ENCODE measurements around the gene C10orf88. TPM values are rescaled to one million over a fixed set of nuclear protein-coding genes. Genes with fewer than 3 reads are reported as not detected.

C10orf88 gene
- polyA plus RNA-seq, 2 donors, result 3.1 to 4.0 TPM

- no peak overlapping the region for H3K4me3 ChIP-seq (ENCODE audit: low read depth in 1 of 2, low read length in 2 of 2)
- no peaks in the 10 kb centered on the region for H3K36me3 ChIP-seq (ENCODE audit: control insufficient read depth in 2 of 2, insufficient read depth in 2 of 2, low read length in 1 of 2)
- peaks cover 0 to 3% of the 10 kb centered on the region in 2 donors for H3K27me3 ChIP-seq (ENCODE audit: control insufficient read depth in 1 of 2, insufficient read depth in 2 of 2, low read length in 2 of 2)
- WGBS, 2 donors, result 57 to 58% methylated on average over 5 of the region's 5 CpGs
- H3K9me3 ChIP-seq (ENCODE audit: control insufficient read depth in 2 of 2, insufficient read depth in 1 of 2, low read depth in 1 of 2, low read length in 1 of 2), result no peaks in the 10 kb centered on the region
- no peak overlapping the region for H3K27ac ChIP-seq (ENCODE audit: low read depth in 2 of 2, low read length in 1 of 2)
- no peaks in the 10 kb centered on the region for H3K4me1 ChIP-seq (ENCODE audit: control insufficient read depth in 2 of 2, insufficient read depth in 2 of 2, low read length in 1 of 2)
These were observed 20.0 kb upstream of the C10orf88 start for GRCh38 chr10:122974023-122974422.

GRCh38 chr10:122968698-122969097 is 14.7 kb upstream of the C10orf88 start:
- Histone ChIP-seq H3K27me3 (ENCODE audit: control insufficient read depth in 1 of 2, insufficient read depth in 2 of 2, low read length in 2 of 2) (no peaks in the 10 kb centered on the region), H3K4me3 (ENCODE audit: low read depth in 1 of 2, low read length in 2 of 2) (no peak overlapping the region), H3K36me3 (ENCODE audit: control insufficient read depth in 2 of 2, insufficient read depth in 2 of 2, low read length in 1 of 2) (no peaks in the 10 kb centered on the region), H3K9me3 (ENCODE audit: control insufficient read depth in 2 of 2, insufficient read depth in 1 of 2, low read depth in 1 of 2, low read length in 1 of 2) (no peaks in the 10 kb centered on the region), H3K27ac (ENCODE audit: low read depth in 2 of 2, low read length in 1 of 2) (no peak overlapping the region), H3K4me1 (ENCODE audit: control insufficient read depth in 2 of 2, insufficient read depth in 2 of 2, low read length in 1 of 2) (no peaks in the 10 kb centered on the region)
- WGBS, 2 donors, result 75 to 76% methylated on average over 3 of the region's 3 CpGs

- H3K27me3 ChIP-seq (ENCODE audit: control insufficient read depth in 1 of 2, insufficient read depth in 2 of 2, low read length in 2 of 2), result no peaks in the 10 kb centered on the region
- H3K4me1 ChIP-seq (ENCODE audit: control insufficient read depth in 2 of 2, insufficient read depth in 2 of 2, low read length in 1 of 2), result no peaks in the 10 kb centered on the region
- no peak overlapping the region for H3K27ac ChIP-seq (ENCODE audit: low read depth in 2 of 2, low read length in 1 of 2)
- no peaks in the 10 kb centered on the region for H3K9me3 ChIP-seq (ENCODE audit: control insufficient read depth in 2 of 2, insufficient read depth in 1 of 2, low read depth in 1 of 2, low read length in 1 of 2)
- H3K36me3 ChIP-seq (ENCODE audit: control insufficient read depth in 2 of 2, insufficient read depth in 2 of 2, low read length in 1 of 2), result no peaks in the 10 kb centered on the region
- H3K4me3 ChIP-seq (ENCODE audit: low read depth in 1 of 2, low read length in 2 of 2), result no peak overlapping the region
These were observed 12.9 kb upstream of the C10orf88 start for GRCh38 chr10:122966879-122967278.

GRCh38 chr10:122962405-122962804 is 8.4 kb upstream of the C10orf88 start:
- Histone ChIP-seq H3K36me3 (ENCODE audit: control insufficient read depth in 2 of 2, insufficient read depth in 2 of 2, low read length in 1 of 2) (no peaks in the 10 kb centered on the region), H3K27ac (ENCODE audit: low read depth in 2 of 2, low read length in 1 of 2) (no peak overlapping the region), H3K4me3 (ENCODE audit: low read depth in 1 of 2, low read length in 2 of 2) (no peak overlapping the region), H3K9me3 (ENCODE audit: control insufficient read depth in 2 of 2, insufficient read depth in 1 of 2, low read depth in 1 of 2, low read length in 1 of 2) (no peaks in the 10 kb centered on the region), H3K4me1 (ENCODE audit: control insufficient read depth in 2 of 2, insufficient read depth in 2 of 2, low read length in 1 of 2) (no peaks in the 10 kb centered on the region), H3K27me3 (ENCODE audit: control insufficient read depth in 1 of 2, insufficient read depth in 2 of 2, low read length in 2 of 2) (no peaks in the 10 kb centered on the region)
- WGBS, 2 donors, result 68 to 81% methylated on average over 3 of the region's 3 CpGs

- no peaks in the 10 kb centered on the region for H3K36me3 ChIP-seq (ENCODE audit: control insufficient read depth in 2 of 2, insufficient read depth in 2 of 2, low read length in 1 of 2)
- peaks cover 0 to 5% of the 10 kb centered on the region in 2 donors for H3K9me3 ChIP-seq (ENCODE audit: control insufficient read depth in 2 of 2, insufficient read depth in 1 of 2, low read depth in 1 of 2, low read length in 1 of 2)
- no peaks in the 10 kb centered on the region for H3K27me3 ChIP-seq (ENCODE audit: control insufficient read depth in 1 of 2, insufficient read depth in 2 of 2, low read length in 2 of 2)
- WGBS, 2 donors, result 76 to 79% methylated on average over 5 of the region's 5 CpGs
- no peak overlapping the region for H3K27ac ChIP-seq (ENCODE audit: low read depth in 2 of 2, low read length in 1 of 2)
- H3K4me1 ChIP-seq (ENCODE audit: control insufficient read depth in 2 of 2, insufficient read depth in 2 of 2, low read length in 1 of 2), result peaks cover 5% of the 10 kb centered on the region in 2 donors
- H3K4me3 ChIP-seq (ENCODE audit: low read depth in 1 of 2, low read length in 2 of 2), result no peak overlapping the region
These were observed 3.4 kb upstream of the C10orf88 start for GRCh38 chr10:122957474-122957873.

GRCh38 chr10:122955892-122956291 is 1.9 kb upstream of the C10orf88 start:
- Histone ChIP-seq H3K27ac (ENCODE audit: low read depth in 2 of 2, low read length in 1 of 2) (no peak overlapping the region), H3K9me3 (ENCODE audit: control insufficient read depth in 2 of 2, insufficient read depth in 1 of 2, low read depth in 1 of 2, low read length in 1 of 2) (peaks cover 0 to 5% of the 10 kb centered on the region in 2 donors), H3K4me3 (ENCODE audit: low read depth in 1 of 2, low read length in 2 of 2) (no peak overlapping the region), H3K27me3 (ENCODE audit: control insufficient read depth in 1 of 2, insufficient read depth in 2 of 2, low read length in 2 of 2) (no peaks in the 10 kb centered on the region), H3K36me3 (ENCODE audit: control insufficient read depth in 2 of 2, insufficient read depth in 2 of 2, low read length in 1 of 2) (no peaks in the 10 kb centered on the region), H3K4me1 (ENCODE audit: control insufficient read depth in 2 of 2, insufficient read depth in 2 of 2, low read length in 1 of 2) (peaks cover 5% of the 10 kb centered on the region in 2 donors)
- 91 to 98% methylated on average over 1 of the region's 1 CpG for WGBS, 2 donors

- peak overlapping the region; percentile 74 to 99 for H3K4me3 ChIP-seq (ENCODE audit: low read depth in 1 of 2, low read length in 2 of 2)
- H3K4me1 ChIP-seq (ENCODE audit: control insufficient read depth in 2 of 2, insufficient read depth in 2 of 2, low read length in 1 of 2), result peaks cover 5% of the 10 kb centered on the region in 2 donors
- H3K9me3 ChIP-seq (ENCODE audit: control insufficient read depth in 2 of 2, insufficient read depth in 1 of 2, low read depth in 1 of 2, low read length in 1 of 2), result peaks cover 0 to 5% of the 10 kb centered on the region in 2 donors
- H3K27ac ChIP-seq (ENCODE audit: low read depth in 2 of 2, low read length in 1 of 2), result peak overlapping the region in 1 of 2 donors; percentile 17
- no peaks in the 10 kb centered on the region for H3K36me3 ChIP-seq (ENCODE audit: control insufficient read depth in 2 of 2, insufficient read depth in 2 of 2, low read length in 1 of 2)
- no peaks in the 10 kb centered on the region for H3K27me3 ChIP-seq (ENCODE audit: control insufficient read depth in 1 of 2, insufficient read depth in 2 of 2, low read length in 2 of 2)
- 68 to 70% methylated on average over 13 of the region's 13 CpGs for WGBS, 2 donors
These were observed 664 bp upstream of the C10orf88 start for GRCh38 chr10:122954731-122955050.

- WGBS, 2 donors, result 87 to 95% methylated on average over 3 of the region's 3 CpGs
- H3K9me3 ChIP-seq (ENCODE audit: control insufficient read depth in 2 of 2, insufficient read depth in 1 of 2, low read depth in 1 of 2, low read length in 1 of 2), result peaks cover 0 to under 1% of the 10 kb centered on the region in 2 donors
- peaks cover 2 to 4% of the 10 kb centered on the region in 2 donors for H3K36me3 ChIP-seq (ENCODE audit: control insufficient read depth in 2 of 2, insufficient read depth in 2 of 2, low read length in 1 of 2)
- no peak overlapping the region for H3K4me3 ChIP-seq (ENCODE audit: low read depth in 1 of 2, low read length in 2 of 2)
- no peaks in the 10 kb centered on the region for H3K27me3 ChIP-seq (ENCODE audit: control insufficient read depth in 1 of 2, insufficient read depth in 2 of 2, low read length in 2 of 2)
- H3K27ac ChIP-seq (ENCODE audit: low read depth in 2 of 2, low read length in 1 of 2), result no peak overlapping the region
- H3K4me1 ChIP-seq (ENCODE audit: control insufficient read depth in 2 of 2, insufficient read depth in 2 of 2, low read length in 1 of 2), result peaks cover under 1 to 2% of the 10 kb centered on the region in 2 donors
These were observed 4.7 kb downstream of the C10orf88 start for GRCh38 chr10:122949296-122949695.

- Histone ChIP-seq H3K4me1 (ENCODE audit: control insufficient read depth in 2 of 2, insufficient read depth in 2 of 2, low read length in 1 of 2) (no peaks in the 10 kb centered on the region), H3K9me3 (ENCODE audit: control insufficient read depth in 2 of 2, insufficient read depth in 1 of 2, low read depth in 1 of 2, low read length in 1 of 2) (no peaks in the 10 kb centered on the region)
- WGBS, 2 donors, result 76 to 87% methylated on average over 1 of the region's 1 CpG
These were observed 14.0 kb downstream of the C10orf88 start for GRCh38 chr10:122939856-122940543.

GRCh38 chr10:122939133-122939855 is 14.7 kb downstream of the C10orf88 start:
- H3K9me3 ChIP-seq (ENCODE audit: control insufficient read depth in 2 of 2, insufficient read depth in 1 of 2, low read depth in 1 of 2, low read length in 1 of 2), result no peaks in the 10 kb centered on the region
- peaks cover 0 to 3% of the 10 kb centered on the region in 2 donors for H3K36me3 ChIP-seq (ENCODE audit: control insufficient read depth in 2 of 2, insufficient read depth in 2 of 2, low read length in 1 of 2)
- no peak overlapping the region for H3K4me3 ChIP-seq (ENCODE audit: low read depth in 1 of 2, low read length in 2 of 2)
- H3K4me1 ChIP-seq (ENCODE audit: control insufficient read depth in 2 of 2, insufficient read depth in 2 of 2, low read length in 1 of 2), result no peaks in the 10 kb centered on the region
- H3K27me3 ChIP-seq (ENCODE audit: control insufficient read depth in 1 of 2, insufficient read depth in 2 of 2, low read length in 2 of 2), result no peaks in the 10 kb centered on the region
- no peak overlapping the region for H3K27ac ChIP-seq (ENCODE audit: low read depth in 2 of 2, low read length in 1 of 2)
- whole genome bisulfite sequencing, 2 donors, result 95 to 100% methylated on average over 1 of the region's 1 CpG

More at GRCh38 chr10:122939856-122940543, 14.0 kb downstream of the C10orf88 start:
- no peaks in the 10 kb centered on the region for H3K27me3 ChIP-seq (ENCODE audit: control insufficient read depth in 1 of 2, insufficient read depth in 2 of 2, low read length in 2 of 2)
- peaks cover 0 to 3% of the 10 kb centered on the region in 2 donors for H3K36me3 ChIP-seq (ENCODE audit: control insufficient read depth in 2 of 2, insufficient read depth in 2 of 2, low read length in 1 of 2)
- no peak overlapping the region for H3K27ac ChIP-seq (ENCODE audit: low read depth in 2 of 2, low read length in 1 of 2)
- no peak overlapping the region for H3K4me3 ChIP-seq (ENCODE audit: low read depth in 1 of 2, low read length in 2 of 2)
